C4-2B (cell line): ENCODE measurements around the gene GPC5.

Source experiments
- H3K27ac ChIP-seq: fragments of 450-650 bp; 2 replicates; pipeline ENCODE4 v1.5.1; 2017
- ZFX ChIP-seq: fragments of 450-650 bp; IDR thresholded peaks from 2 replicates; pipeline ENCODE4 v1.6.1; 2017
- TF ChIP-seq, protein P1 (sequence below): fragments of 450-650 bp; conservative IDR thresholded peaks from 2 replicates; pipeline ENCODE4 v1.5.1; 2017; ENCODE audit warnings: mild to moderate bottlenecking

Gene GPC5

GRCh38 chr13:91523116-91523515 is 124.7 kb downstream of the GPC5 start:
- TF ChIP-seq, protein P1, sequence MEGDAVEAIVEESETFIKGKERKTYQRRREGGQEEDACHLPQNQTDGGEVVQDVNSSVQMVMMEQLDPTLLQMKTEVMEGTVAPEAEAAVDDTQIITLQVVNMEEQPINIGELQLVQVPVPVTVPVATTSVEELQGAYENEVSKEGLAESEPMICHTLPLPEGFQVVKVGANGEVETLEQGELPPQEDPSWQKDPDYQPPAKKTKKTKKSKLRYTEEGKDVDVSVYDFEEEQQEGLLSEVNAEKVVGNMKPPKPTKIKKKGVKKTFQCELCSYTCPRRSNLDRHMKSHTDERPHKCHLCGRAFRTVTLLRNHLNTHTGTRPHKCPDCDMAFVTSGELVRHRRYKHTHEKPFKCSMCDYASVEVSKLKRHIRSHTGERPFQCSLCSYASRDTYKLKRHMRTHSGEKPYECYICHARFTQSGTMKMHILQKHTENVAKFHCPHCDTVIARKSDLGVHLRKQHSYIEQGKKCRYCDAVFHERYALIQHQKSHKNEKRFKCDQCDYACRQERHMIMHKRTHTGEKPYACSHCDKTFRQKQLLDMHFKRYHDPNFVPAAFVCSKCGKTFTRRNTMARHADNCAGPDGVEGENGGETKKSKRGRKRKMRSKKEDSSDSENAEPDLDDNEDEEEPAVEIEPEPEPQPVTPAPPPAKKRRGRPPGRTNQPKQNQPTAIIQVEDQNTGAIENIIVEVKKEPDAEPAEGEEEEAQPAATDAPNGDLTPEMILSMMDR, result no peak
- TF ChIP-seq ZFX, result no peak
- no peak overlapping the region for H3K27ac ChIP-seq

GRCh38 chr13:91526543-91527033 is 128.2 kb downstream of the GPC5 start:
- no peak overlapping the region for H3K27ac ChIP-seq
- no peak for TF ChIP-seq ZFX
- TF ChIP-seq, protein P1, result no peak

- H3K27ac ChIP-seq, result no peak overlapping the region
- TF ChIP-seq, protein P1, result no peak
- TF ChIP-seq ZFX, result no peak
Observed at GRCh38 chr13:91529739-91530482, 131.5 kb downstream of the GPC5 start.

- TF ChIP-seq ZFX, result no peak
- TF ChIP-seq, protein P1, result no peak
- H3K27ac ChIP-seq, result no peak overlapping the region
Observed at GRCh38 chr13:91531646-91532045, 133.2 kb downstream of the GPC5 start.

- TF ChIP-seq, protein P1, result no peak
- no peak for TF ChIP-seq ZFX
- no peak overlapping the region for H3K27ac ChIP-seq
Observed at GRCh38 chr13:91533354-91533753, 134.9 kb downstream of the GPC5 start.

DNA sequence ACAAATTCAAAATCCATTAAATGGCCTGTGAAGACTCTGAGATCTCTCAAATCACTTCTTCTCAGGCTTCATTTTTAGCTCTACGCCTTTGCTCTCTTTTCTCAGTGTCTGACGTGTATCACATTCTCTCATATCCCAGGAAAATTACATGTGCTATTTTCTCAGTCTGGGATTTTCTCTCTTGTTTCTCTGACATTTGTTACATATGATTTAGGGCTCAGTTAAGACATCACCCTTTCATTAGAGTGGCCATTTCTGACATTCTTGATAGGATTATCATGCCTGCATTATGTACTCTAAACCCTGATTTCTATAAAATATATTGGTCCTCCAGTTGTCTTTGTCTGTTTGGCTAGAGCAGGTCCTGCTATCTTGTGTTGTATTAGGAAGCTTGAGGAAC is 136.6 kb downstream of the GPC5 start:
- TF ChIP-seq, protein P1, result no peak
- no peak for TF ChIP-seq ZFX
- no peak overlapping the region for H3K27ac ChIP-seq

DNA sequence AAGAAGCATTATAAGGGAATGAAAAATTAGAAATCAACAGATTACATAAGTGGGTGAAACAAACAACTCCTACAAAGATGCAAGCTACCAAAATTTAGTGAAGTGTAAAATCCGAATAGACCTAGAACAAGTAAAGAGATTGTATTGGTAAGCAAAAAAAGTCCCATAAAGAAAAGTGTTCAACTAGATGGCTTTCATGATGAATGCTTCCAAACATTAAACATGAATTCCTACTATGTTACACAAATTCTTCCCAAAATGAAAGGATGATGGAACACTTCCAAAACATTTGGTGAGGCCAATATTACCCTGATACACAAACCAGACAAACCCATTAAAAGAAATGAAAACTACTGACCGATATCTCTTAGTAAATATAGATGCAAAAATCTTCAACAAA is 139.0 kb downstream of the GPC5 start:
- H3K27ac ChIP-seq, result no peak overlapping the region
- TF ChIP-seq ZFX, result no peak
- TF ChIP-seq, protein P1, result no peak
